Panc1 (cell line): Measurements from ENCODE around the gene SLC22A23.

Experiments used
- CTCF ChIP-seq: fragments of 450-650 bp; IDR thresholded peaks from 2 replicates; pipeline ENCODE4 v1.5.1; 2017; ENCODE audit warnings: mild to moderate bottlenecking
- POLR2AphosphoS5 ChIP-seq: IDR thresholded peaks from 2 replicates; pipeline ENCODE4 v1.6.1; 2012; ENCODE audit warnings: mild to moderate bottlenecking, low read depth, low read length, moderate library complexity

- TF ChIP-seq POLR2AphosphoS5 = no peak
- no peak for TF ChIP-seq CTCF
Measured at GRCh38 chr6:3283641-3284435, 173.0 kb downstream of the SLC22A23 start.
